HepG2 (cell line): ENCODE measurements around the gene GALNTL6. TPM values are rescaled to one million over a fixed set of nuclear protein-coding genes. Genes with fewer than 3 reads are reported as not detected.

Experiments used
- ATAC-seq: fragments of 200-7000 bp; cut with Tn5 transposase; 3 replicates; pipeline ENCODE4 v1.9.1; 2020; ENCODE audit warnings: mild to moderate bottlenecking, moderate library complexity
- BruUV-seq: library from RNA; stranded (reverse); fragments of 400-500 nt; replicated peaks from 2 replicates; lab custom pipeline; 2021; lab: Mats Ljungman, UMichigan
- CTCF ChIA-PET: fragments of 300-600 bp; formaldehyde crosslinking; extraction: SDS; loops from one replicate; lab custom pipeline; 2021; ENCODE audit warnings: low total read pairs, inconsistent platforms, low intra/inter-chr PET ratio; lab: Yijun Ruan, JAX
- POLR2A ChIA-PET: fragments of 350-600 bp; sonication (Branson Sonifier 250); formaldehyde crosslinking; loops from one replicate; lab custom pipeline; 2020; ENCODE audit warnings: antibody characterized with exemption, inconsistent platforms; lab: Yijun Ruan, JAX
- DNase-seq: peaks from one replicate; pipeline ENCODE4 v3.0.0-alpha.2; 2015; ENCODE audit warnings: low spot score
- FAIRE-seq: peaks from 3 replicates; lab custom pipeline; 2011; peaks lifted over from hg19 to GRCh38; lab: Jason Lieb, UNC
- H2AFZ ChIP-seq: one replicate; pipeline ENCODE4 v1.6.1; 2011; ENCODE audit warnings: low read length, inconsistent platforms
- H3K27ac ChIP-seq: fragments of 300-600 bp; 3 replicates; pipeline ENCODE4 v1.8.0; 2011; ENCODE audit warnings: mixed run types, mild to moderate bottlenecking, mixed read lengths, low read length, inconsistent platforms; ENCODE audit not compliant: insufficient read depth; ENCODE audit errors: extremely low read length
- H3K27me3 ChIP-seq, 2 experiments: fragments of 200-600 bp in 1 of 2; 2 replicates in 1 of 2; 3 replicates in 1 of 2; pipeline versions ENCODE4 v1.6.0 to v1.8.0; 2011; ENCODE audit warnings: low read length in 2 of 2, mild to moderate bottlenecking in 2 of 2, moderate library complexity in 2 of 2, inconsistent platforms in 1 of 2; ENCODE audit not compliant: insufficient read depth in 2 of 2, control insufficient read depth in 1 of 2
- H3K36me3 ChIP-seq, 2 experiments: fragments of 200-600 bp in 1 of 2; replicated peaks in 1 of 2; 2 replicates in 1 of 2; 3 replicates in 1 of 2; pipeline versions ENCODE4 v1.5.1 to v1.8.0; 2011; ENCODE audit warnings: low read length in 2 of 2, inconsistent platforms in 1 of 2; ENCODE audit not compliant: insufficient read depth in 2 of 2, control insufficient read depth in 1 of 2
- H3K4me1 ChIP-seq: 2 replicates; pipeline ENCODE4 v1.5.1; 2012; ENCODE audit warnings: low read length, inconsistent platforms; ENCODE audit not compliant: insufficient read depth
- H3K4me2 ChIP-seq: 2 replicates; pipeline ENCODE4 v1.6.0; 2011; ENCODE audit warnings: low read depth, low read length, inconsistent platforms
- H3K4me3 ChIP-seq, 3 experiments: fragments of 200-600 bp in 1 of 3; sonication (generic), shearing (Covaris generic) in 1 of 3; replicated peaks in 1 of 3; 2 replicates each; pipeline ENCODE4 v1.5.1; 2011 to 2016; ENCODE audit warnings: low read length in 3 of 3, inconsistent platforms in 2 of 3, low read depth in 2 of 3, mild to moderate bottlenecking in 2 of 3, control low read depth in 1 of 3, mixed read lengths in 1 of 3; ENCODE audit not compliant: insufficient read depth in 1 of 3
- H3K79me2 ChIP-seq: one replicate; pipeline ENCODE4 v1.6.1; 2011; ENCODE audit warnings: low read length, inconsistent platforms; ENCODE audit not compliant: insufficient read depth
- H3K9ac ChIP-seq: 2 replicates; pipeline ENCODE4 v1.6.0; 2011; ENCODE audit warnings: mild to moderate bottlenecking, low read depth, low read length, inconsistent platforms; ENCODE audit not compliant: insufficient read depth
- H3K9me3 ChIP-seq: 2 replicates; pipeline ENCODE4 v1.5.1; 2012; ENCODE audit warnings: mild to moderate bottlenecking, low read length
- H4K20me1 ChIP-seq: 2 replicates; pipeline ENCODE4 v1.6.0; 2011; ENCODE audit warnings: inconsistent platforms, mild to moderate bottlenecking, low read length, moderate library complexity; ENCODE audit not compliant: insufficient read depth
- GZF1 ChIP-seq: sonication (generic); formaldehyde crosslinking; IDR thresholded peaks from 2 replicates; pipeline ENCODE4 v1.5.1; 2020; ENCODE audit warnings: mild to moderate bottlenecking, missing genetic modification reagents
- WGBS: methylation state at CpG from one replicate; pipeline ENCODE4 v1.1.6; 2017; ENCODE audit warnings: low lambda C conversion rate; 5-methylcytosine and 5-hydroxymethylcytosine counted together
- in situ Hi-C: cut with HindIII; loops from 2 replicates; pipeline ENCODE4 v1.10.0; 2017; ENCODE audit warnings: low pct_unique_long_range_greater_than_20kb; ENCODE audit not compliant: extremely low pct_ligation_motif_present
- intact Hi-C: fragments of 100-400 bp; cut with micrococcal nuclease; formaldehyde crosslinking; loops from one replicate; pipeline ENCODE4 v1.10.0; 2022; ENCODE audit not compliant: unreplicated experiment
- polyA plus RNA-seq, 8 experiments: library from polyadenylated mRNA; depleted of rRNA in 3 of 8; stranded (reverse) in 7 of 8; unstranded in 1 of 8; fragments of >200 nt; fragmentation: Illumina TruSeq in 4 of 8; extraction: Trizol in 4 of 8; gene quantifications; 2 replicates each; pipeline versions ENCODE4 v1.2.1 to v1.2.3, GENCODE V29; 2011 to 2016; ENCODE audit warnings: low read depth in 4 of 8, missing spikeins in 1 of 8, mixed read lengths in 1 of 8; ENCODE audit not compliant: insufficient read depth in 1 of 8
- total RNA-seq, 5 experiments: library from RNA; depleted of rRNA; stranded (reverse); fragments of >200 nt; fragmentation: Illumina TruSeq; extraction: Trizol; gene quantifications; 2 replicates each; pipeline ENCODE4 v1.2.3, GENCODE V29; 2016; ENCODE audit warnings: low read depth in 1 of 5
- TF ChIP-seq, protein P1 (sequence below), 2 experiments: fragments of 450-650 bp in 1 of 2; sonication (generic) in 1 of 2; formaldehyde crosslinking in 1 of 2; IDR thresholded peaks; 2 replicates each; pipeline versions ENCODE4 v1.6.1 to v1.8.0; 2016 to 2022; ENCODE audit warnings: antibody characterized with exemption in 1 of 2, mild to moderate bottlenecking in 1 of 2, missing genetic modification reagents in 1 of 2

The GALNTL6 gene
- total and polyA plus RNA-seq, 2 of the 13 experiments (the other 11 are each of a cell fraction or from before 2014, with no cell fraction given): not detected

DNA sequence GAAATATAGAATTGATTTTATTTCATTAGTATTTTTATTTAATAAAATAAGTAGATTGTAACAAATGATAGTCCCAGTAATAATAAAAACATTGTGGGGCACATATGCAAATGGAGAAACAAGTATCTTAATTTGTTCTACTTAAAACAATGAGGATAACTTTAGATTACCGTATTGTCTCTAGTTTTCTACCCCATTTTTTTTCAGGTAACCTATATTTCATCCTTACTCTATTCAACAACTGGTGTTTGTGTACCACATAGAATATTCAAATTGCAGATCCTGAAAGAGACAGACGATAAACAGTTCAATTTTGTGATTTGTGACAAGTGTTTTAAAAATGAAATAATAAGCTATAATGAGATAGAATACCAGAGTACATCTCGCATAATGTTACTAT, 671.8 kb downstream of the GALNTL6 start:
- in situ Hi-C loops (no loop called here), intact Hi-C loops (no loop called here)
- ATAC-seq: no peak
- no peak for DNase-seq
- Histone ChIP-seq H3K79me2 (no peaks in the 10 kb centered on the region), H3K27me3 (no peaks in the 10 kb centered on the region), H3K4me1 (no peaks in the 10 kb centered on the region), H3K9ac (no peak overlapping the region), H3K9me3 (peaks cover 6% of the 10 kb centered on the region; the same call in 1 of the 2 replicates), H2AFZ (no peak overlapping the region), H3K27ac (no peak overlapping the region), H3K4me3 (no peak overlapping the region), H3K36me3 (no peaks in the 10 kb centered on the region), H4K20me1 (no peaks in the 10 kb centered on the region), H3K4me2 (no peak overlapping the region)
- ChIA-PET CTCF (no interaction called here), POLR2A (no interaction called here)
- TF ChIP-seq GZF1 (CRISPR knock-in tag): 0 out of 2 replicates have a peak, but pooled peaks have one; percentile 49
- TF ChIP-seq, protein P1, sequence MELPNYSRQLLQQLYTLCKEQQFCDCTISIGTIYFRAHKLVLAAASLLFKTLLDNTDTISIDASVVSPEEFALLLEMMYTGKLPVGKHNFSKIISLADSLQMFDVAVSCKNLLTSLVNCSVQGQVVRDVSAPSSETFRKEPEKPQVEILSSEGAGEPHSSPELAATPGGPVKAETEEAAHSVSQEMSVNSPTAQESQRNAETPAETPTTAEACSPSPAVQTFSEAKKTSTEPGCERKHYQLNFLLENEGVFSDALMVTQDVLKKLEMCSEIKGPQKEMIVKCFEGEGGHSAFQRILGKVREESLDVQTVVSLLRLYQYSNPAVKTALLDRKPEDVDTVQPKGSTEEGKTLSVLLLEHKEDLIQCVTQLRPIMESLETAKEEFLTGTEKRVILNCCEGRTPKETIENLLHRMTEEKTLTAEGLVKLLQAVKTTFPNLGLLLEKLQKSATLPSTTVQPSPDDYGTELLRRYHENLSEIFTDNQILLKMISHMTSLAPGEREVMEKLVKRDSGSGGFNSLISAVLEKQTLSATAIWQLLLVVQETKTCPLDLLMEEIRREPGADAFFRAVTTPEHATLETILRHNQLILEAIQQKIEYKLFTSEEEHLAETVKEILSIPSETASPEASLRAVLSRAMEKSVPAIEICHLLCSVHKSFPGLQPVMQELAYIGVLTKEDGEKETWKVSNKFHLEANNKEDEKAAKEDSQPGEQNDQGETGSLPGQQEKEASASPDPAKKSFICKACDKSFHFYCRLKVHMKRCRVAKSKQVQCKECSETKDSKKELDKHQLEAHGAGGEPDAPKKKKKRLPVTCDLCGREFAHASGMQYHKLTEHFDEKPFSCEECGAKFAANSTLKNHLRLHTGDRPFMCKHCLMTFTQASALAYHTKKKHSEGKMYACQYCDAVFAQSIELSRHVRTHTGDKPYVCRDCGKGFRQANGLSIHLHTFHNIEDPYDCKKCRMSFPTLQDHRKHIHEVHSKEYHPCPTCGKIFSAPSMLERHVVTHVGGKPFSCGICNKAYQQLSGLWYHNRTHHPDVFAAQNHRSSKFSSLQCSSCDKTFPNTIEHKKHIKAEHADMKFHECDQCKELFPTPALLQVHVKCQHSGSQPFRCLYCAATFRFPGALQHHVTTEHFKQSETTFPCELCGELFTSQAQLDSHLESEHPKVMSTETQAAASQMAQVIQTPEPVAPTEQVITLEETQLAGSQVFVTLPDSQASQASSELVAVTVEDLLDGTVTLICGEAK (IDR thresholded peaks at IDR 0.05): no peak
- TF ChIP-seq, protein P1 (CRISPR knock-in tag; IDR thresholded peaks at IDR 0.05): no peak
- FAIRE-seq: no peak
- 15% methylated on average over 3 of the region's 3 CpGs for WGBS
- BruUV-seq: no TSS peak
